Left ventricle myocardium inferior (tissue), 1 donor: ENCODE results near the gene FKBP5. TPM values are rescaled to one million over a fixed set of nuclear protein-coding genes. Genes with fewer than 3 reads are reported as not detected.
A peak's percentile ranks its signal among the peaks of the same experiment; 100 is the strongest.

Experiments used
- DNase-seq: peaks from one replicate; pipeline ENCODE4 v3.0.0-alpha.2; 2020
- H3K27ac ChIP-seq: fragments of 200-600 bp; replicated peaks from 2 replicates; pipeline ENCODE4 v1.8.0; 2021
- H3K27me3 ChIP-seq: fragments of 200-600 bp; 2 replicates; pipeline ENCODE4 v1.8.0; 2021; ENCODE audit warnings: low read depth
- H3K36me3 ChIP-seq: fragments of 200-600 bp; 2 replicates; pipeline ENCODE4 v1.8.0; 2021
- H3K4me1 ChIP-seq: fragments of 200-600 bp; 2 replicates; pipeline ENCODE4 v1.8.0; 2021
- H3K4me3 ChIP-seq: fragments of 200-600 bp; 2 replicates; pipeline ENCODE4 v1.8.0; 2021; ENCODE audit warnings: mild to moderate bottlenecking, moderate library complexity
- H3K9me3 ChIP-seq: fragments of 200-600 bp; replicated peaks from 2 replicates; pipeline ENCODE4 v1.8.0; 2021
- intact Hi-C: fragments of 100-400 bp; cut with micrococcal nuclease; formaldehyde crosslinking; loops from one replicate; pipeline ENCODE4 v1.11.0; 2022
- total RNA-seq: library from RNA; stranded (reverse); fragmentation: NEBNext Ultra II Directional; extraction: Animal tissue kit (Norgen Biotek cat#: 25700); gene quantifications from one replicate; pipeline ENCODE4 v1.2.1, GENCODE V29; 2021
- TF ChIP-seq, protein P1 (sequence below): fragments of 200-600 bp; IDR thresholded peaks from 2 replicates; pipeline ENCODE4 v1.8.0; 2021; ENCODE audit warnings: antibody characterized with exemption, mild to moderate bottlenecking, borderline replicate concordance
- donor health status: DM: no; HTN: yes; CAD: no; lungs with severe emphysema.

Gene FKBP5
- total RNA-seq, 1 donor from 2014 or later: 101 TPM

DNA sequence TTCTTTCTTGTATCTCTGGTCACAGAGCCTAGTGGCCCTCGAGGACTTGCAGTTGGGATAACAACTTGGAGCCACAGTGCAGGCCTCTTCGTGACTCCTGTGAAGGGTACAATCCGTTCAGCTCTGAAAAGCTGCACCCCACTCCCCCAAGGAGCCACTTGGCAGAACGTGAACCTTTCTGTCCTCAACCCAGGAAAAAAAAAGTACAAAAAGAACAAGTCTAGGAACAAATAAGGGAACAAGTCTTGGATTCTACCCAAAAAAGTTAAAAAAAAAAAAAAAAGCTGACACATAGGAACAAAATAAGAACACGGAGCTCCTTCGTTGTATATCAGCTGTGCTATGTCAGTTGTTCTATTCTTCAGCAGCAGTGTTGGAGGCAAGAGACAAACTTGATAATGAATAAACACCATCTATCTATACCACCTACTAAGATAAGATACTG, 98.1 kb downstream of the FKBP5 start:
- peaks cover 92% of the 10 kb centered on the region for H3K4me1 ChIP-seq
- TF ChIP-seq, protein P1, sequence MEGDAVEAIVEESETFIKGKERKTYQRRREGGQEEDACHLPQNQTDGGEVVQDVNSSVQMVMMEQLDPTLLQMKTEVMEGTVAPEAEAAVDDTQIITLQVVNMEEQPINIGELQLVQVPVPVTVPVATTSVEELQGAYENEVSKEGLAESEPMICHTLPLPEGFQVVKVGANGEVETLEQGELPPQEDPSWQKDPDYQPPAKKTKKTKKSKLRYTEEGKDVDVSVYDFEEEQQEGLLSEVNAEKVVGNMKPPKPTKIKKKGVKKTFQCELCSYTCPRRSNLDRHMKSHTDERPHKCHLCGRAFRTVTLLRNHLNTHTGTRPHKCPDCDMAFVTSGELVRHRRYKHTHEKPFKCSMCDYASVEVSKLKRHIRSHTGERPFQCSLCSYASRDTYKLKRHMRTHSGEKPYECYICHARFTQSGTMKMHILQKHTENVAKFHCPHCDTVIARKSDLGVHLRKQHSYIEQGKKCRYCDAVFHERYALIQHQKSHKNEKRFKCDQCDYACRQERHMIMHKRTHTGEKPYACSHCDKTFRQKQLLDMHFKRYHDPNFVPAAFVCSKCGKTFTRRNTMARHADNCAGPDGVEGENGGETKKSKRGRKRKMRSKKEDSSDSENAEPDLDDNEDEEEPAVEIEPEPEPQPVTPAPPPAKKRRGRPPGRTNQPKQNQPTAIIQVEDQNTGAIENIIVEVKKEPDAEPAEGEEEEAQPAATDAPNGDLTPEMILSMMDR: no peak
- H3K27ac ChIP-seq: peak overlapping the region; percentile 87
- intact Hi-C loops: no loop called here
- peak; percentile 77 for DNase-seq
- H3K9me3 ChIP-seq: no peaks in the 10 kb centered on the region
- H3K36me3 ChIP-seq: peaks cover 76% of the 10 kb centered on the region
- no peak overlapping the region for H3K4me3 ChIP-seq
- no peaks in the 10 kb centered on the region for H3K27me3 ChIP-seq

DNA sequence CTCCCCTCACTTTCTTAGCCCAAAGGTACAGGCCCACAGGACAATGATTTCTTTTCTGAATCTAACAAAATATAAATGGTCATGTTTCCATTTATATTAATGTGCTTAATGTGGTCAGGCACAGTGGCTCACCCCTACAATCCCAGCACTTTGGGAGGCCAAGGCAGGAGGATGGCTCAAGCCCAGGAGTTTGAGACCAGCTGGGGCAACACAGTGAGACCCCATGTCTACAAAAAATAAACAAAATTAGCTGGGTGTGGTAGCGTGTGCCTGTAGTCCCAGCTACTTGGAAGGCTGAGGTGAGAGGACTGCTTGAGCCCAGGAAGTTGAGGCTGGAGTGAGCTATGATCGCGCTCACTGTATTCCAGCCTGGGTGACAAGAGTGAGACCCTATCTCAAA, 98.8 kb downstream of the FKBP5 start:
- TF ChIP-seq, protein P1: no peak
- no peak for DNase-seq
- Histone ChIP-seq H3K27ac (peak overlapping the region; percentile 87), H3K36me3 (peaks cover 75% of the 10 kb centered on the region), H3K4me3 (no peak overlapping the region), H3K4me1 (peaks cover 92% of the 10 kb centered on the region), H3K27me3 (no peaks in the 10 kb centered on the region), H3K9me3 (no peaks in the 10 kb centered on the region)
- intact Hi-C loops: no loop called here

DNA sequence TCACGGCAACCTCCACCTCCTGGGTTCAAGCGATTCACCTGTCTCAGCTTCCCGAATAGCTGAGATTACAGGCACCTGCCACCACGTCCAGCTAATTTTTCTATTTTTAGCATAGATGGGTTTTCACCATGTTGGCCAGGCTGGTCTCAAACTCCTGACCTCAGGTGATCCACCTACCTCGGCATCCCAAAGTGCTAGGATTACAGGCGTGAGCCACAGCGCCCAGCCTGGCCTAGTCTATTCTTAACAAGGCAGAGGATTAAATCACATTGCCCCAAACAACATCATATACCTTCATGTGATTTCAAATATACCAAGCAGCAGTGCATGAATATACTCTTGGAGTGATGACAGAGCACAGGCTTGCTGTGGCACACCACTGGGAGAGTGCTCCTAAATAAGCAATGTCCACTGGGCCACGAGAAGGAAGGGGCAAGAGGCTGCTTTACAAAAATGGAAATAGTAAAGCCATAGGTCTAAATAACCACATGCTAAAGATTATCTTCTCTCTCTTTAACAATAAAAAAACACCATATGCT, 99.4 kb downstream of the FKBP5 start:
- TF ChIP-seq, protein P1: no peak
- Histone ChIP-seq H3K4me1 (peaks cover 95% of the 10 kb centered on the region), H3K4me3 (no peak overlapping the region), H3K9me3 (no peaks in the 10 kb centered on the region), H3K36me3 (peaks cover 73% of the 10 kb centered on the region), H3K27ac (peak overlapping the region; percentile 87), H3K27me3 (no peaks in the 10 kb centered on the region)
- DNase-seq: no peak
- intact Hi-C loops: no loop called here

DNA sequence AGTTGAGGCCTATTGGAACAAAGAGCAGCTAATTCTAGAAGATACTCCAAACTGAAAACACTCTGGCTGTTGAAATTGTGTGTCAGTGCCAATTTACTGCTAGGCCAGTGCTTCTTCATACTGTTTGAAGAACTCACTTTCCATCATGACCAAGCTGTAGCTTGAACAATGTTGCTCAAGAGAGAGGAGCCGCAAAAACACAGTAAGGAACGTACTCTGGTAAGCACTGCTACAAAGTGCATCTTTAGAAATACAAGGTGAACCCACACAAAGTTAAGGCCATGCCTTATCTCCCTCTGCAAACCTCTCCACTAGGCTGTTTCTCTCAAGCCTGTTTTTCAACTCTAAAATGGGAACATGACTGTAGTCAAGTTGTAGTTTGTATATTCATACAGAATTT, 101.5 kb downstream of the FKBP5 start:
- Histone ChIP-seq H3K4me3 (no peak overlapping the region), H3K9me3 (no peaks in the 10 kb centered on the region), H3K4me1 (peaks cover 80% of the 10 kb centered on the region), H3K36me3 (peaks cover 64% of the 10 kb centered on the region), H3K27ac (peak overlapping the region; percentile 72), H3K27me3 (no peaks in the 10 kb centered on the region)
- no peak for DNase-seq
- intact Hi-C loops: no loop called here
- TF ChIP-seq, protein P1: no peak

DNA sequence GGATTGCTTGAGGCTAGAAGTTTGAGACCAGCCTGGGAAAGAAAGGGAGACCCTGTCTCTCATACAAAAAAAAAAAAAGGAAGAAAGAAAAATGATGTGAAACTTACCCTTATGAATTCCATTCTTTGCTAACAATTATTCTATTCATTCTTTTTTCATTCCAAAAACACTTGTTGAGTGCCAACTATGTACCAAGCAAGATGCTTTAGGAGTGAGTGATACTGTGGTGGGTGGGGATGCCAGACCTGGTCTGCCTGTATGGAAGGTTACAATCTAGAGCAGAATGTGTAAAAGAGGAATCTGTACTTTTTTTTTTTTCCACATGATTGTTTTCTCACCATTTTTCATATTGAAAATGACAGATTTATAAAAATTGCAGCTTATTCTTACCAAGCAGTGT, 102.2 kb downstream of the FKBP5 start:
- Histone ChIP-seq H3K27ac (peak overlapping the region; percentile 72), H3K4me1 (peaks cover 79% of the 10 kb centered on the region)

More for the DNA sequence above, 102.2 kb downstream of the FKBP5 start:
- H3K27me3 ChIP-seq: no peaks in the 10 kb centered on the region
- intact Hi-C loops: no loop called here
- TF ChIP-seq, protein P1: no peak
- no peaks in the 10 kb centered on the region for H3K9me3 ChIP-seq
- DNase-seq: no peak
- H3K36me3 ChIP-seq: peaks cover 67% of the 10 kb centered on the region
- H3K4me3 ChIP-seq: no peak overlapping the region
